ENCODE results near the gene MRPL41. TPM values are rescaled to one million over a fixed set of nuclear protein-coding genes. Genes with fewer than 3 reads are reported as not detected.

Gene MRPL41
- total RNA-seq, 1 donor from 2014 or later = 10.3 TPM

GRCh38 chr9:137579259-137579604 lies 27.6 kb downstream of the MRPL41 start:
- H3K4me1 ChIP-seq = peaks cover 16% of the 10 kb centered on the region
- H3K4me3 Mint-ChIP-seq = peak overlapping the region; percentile 91
- no peak overlapping the region for H3K27ac Mint-ChIP-seq
- no peaks in the 10 kb centered on the region for H3K27me3 ChIP-seq
- H3K9ac ChIP-seq = no peak overlapping the region
- peaks cover 24% of the 10 kb centered on the region for H3K4me1 Mint-ChIP-seq
- H3K4me3 ChIP-seq = peak overlapping the region; percentile 71
- H3K79me2 ChIP-seq (ENCODE audit: low read depth) = peaks cover 34% of the 10 kb centered on the region
- TF ChIP-seq EZH2phosphoT487 (IDR thresholded peaks at IDR 0.05) (no peak), EZH2 (IDR thresholded peaks at IDR 0.05) (no peak), CTCF (IDR thresholded peaks at IDR 0.05) (no peak)
- H3K9me3 ChIP-seq (ENCODE audit: low read depth) = no peaks in the 10 kb centered on the region
- peak overlapping the region; percentile 52 for H2AFZ ChIP-seq (replicated peaks)
- peak overlapping the region; percentile 98 for H3K4me2 ChIP-seq
- peaks cover 15% of the 10 kb centered on the region for H3F3A ChIP-seq (ENCODE audit: low read depth)
- peak overlapping the region; percentile 36 for H3K27ac ChIP-seq
- H3K36me3 ChIP-seq = no peaks in the 10 kb centered on the region
- peaks cover 29% of the 10 kb centered on the region for H3K36me3 Mint-ChIP-seq
- H3K27me3 Mint-ChIP-seq (ENCODE audit: insufficient read depth, low read depth) = peaks cover 12% of the 10 kb centered on the region
- H3K9me3 Mint-ChIP-seq = no peaks in the 10 kb centered on the region
- peaks cover 54% of the 10 kb centered on the region for H4K20me1 ChIP-seq (ENCODE audit: low read depth)
- DNase-seq (ENCODE audit: low spot score) = no peak

DNA sequence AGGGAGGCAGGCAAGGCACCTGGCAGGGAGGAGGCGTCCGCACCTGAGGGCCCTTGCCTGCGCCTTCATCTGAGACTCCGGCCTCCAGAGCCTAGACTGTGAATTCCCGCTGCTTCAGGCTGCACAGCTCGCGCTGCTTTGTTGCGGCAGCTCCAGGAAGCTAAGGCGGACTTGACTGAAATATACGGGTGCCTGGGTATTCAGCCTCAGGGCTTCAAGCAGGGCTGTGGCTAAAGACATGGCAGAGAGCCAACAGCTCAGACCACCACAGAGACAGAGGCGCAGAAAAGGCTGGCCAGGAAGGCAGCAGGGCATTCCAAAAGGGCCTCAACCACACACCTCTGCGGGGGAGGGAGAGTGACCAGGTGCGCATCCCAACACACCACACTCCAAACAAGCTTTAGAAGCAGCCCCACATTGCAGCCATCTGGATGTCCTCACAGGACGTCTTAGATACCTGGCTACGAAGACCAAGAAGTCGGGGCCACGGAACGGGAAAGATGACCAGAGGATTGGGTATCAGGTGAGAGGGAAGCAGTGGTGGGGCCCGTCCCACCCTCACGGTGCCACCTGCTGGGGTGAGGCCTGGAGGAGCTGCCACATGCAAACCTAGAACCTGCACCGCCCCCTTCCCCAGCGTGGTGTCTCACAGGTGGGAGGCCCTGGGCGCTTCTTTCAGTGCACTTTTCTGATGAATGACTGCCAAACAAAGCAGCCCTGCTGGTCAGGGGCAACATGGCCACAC lies 28.7 kb downstream of the MRPL41 start:
- H2AFZ ChIP-seq (replicated peaks) = no peak overlapping the region
- H3K9me3 ChIP-seq (ENCODE audit: low read depth) = no peaks in the 10 kb centered on the region
- no peak for TF ChIP-seq EZH2 (IDR thresholded peaks at IDR 0.05)
- TF ChIP-seq CTCF (IDR thresholded peaks at IDR 0.05) = no peak
- TF ChIP-seq EZH2phosphoT487 (IDR thresholded peaks at IDR 0.05) = no peak
- no peak overlapping the region for H3K27ac Mint-ChIP-seq
- H3K4me1 ChIP-seq = peaks cover 16% of the 10 kb centered on the region
- no peak overlapping the region for H3K9ac ChIP-seq
- peaks cover 31% of the 10 kb centered on the region for H3K79me2 ChIP-seq (ENCODE audit: low read depth)
- H3K27me3 ChIP-seq = no peaks in the 10 kb centered on the region
- peaks cover 24% of the 10 kb centered on the region for H3K36me3 Mint-ChIP-seq
- H4K20me1 ChIP-seq (ENCODE audit: low read depth) = peaks cover 60% of the 10 kb centered on the region
- peaks cover 10% of the 10 kb centered on the region for H3K27me3 Mint-ChIP-seq (ENCODE audit: insufficient read depth, low read depth)
- H3F3A ChIP-seq (ENCODE audit: low read depth) = peaks cover 15% of the 10 kb centered on the region
- no peak overlapping the region for H3K27ac ChIP-seq
- H3K4me1 Mint-ChIP-seq = peaks cover 24% of the 10 kb centered on the region
- no peak overlapping the region for H3K4me3 Mint-ChIP-seq
- no peak overlapping the region for H3K4me3 ChIP-seq
- H3K4me2 ChIP-seq = no peak overlapping the region
- DNase-seq (ENCODE audit: low spot score) = no peak
- no peaks in the 10 kb centered on the region for H3K9me3 Mint-ChIP-seq
- H3K36me3 ChIP-seq = no peaks in the 10 kb centered on the region

- no peaks in the 10 kb centered on the region for H3K36me3 ChIP-seq
- peaks cover 15% of the 10 kb centered on the region for H3F3A ChIP-seq (ENCODE audit: low read depth)
- peaks cover 10% of the 10 kb centered on the region for H3K27me3 Mint-ChIP-seq (ENCODE audit: insufficient read depth, low read depth)
- no peak for DNase-seq (ENCODE audit: low spot score)
- peaks cover 21% of the 10 kb centered on the region for H3K4me1 Mint-ChIP-seq
- peaks cover 60% of the 10 kb centered on the region for H4K20me1 ChIP-seq (ENCODE audit: low read depth)
- H3K27ac Mint-ChIP-seq = no peak overlapping the region
- no peak overlapping the region for H3K4me3 ChIP-seq
- H3K4me3 Mint-ChIP-seq = no peak overlapping the region
- H3K4me1 ChIP-seq = peaks cover 16% of the 10 kb centered on the region
- H3K79me2 ChIP-seq (ENCODE audit: low read depth) = peaks cover 26% of the 10 kb centered on the region
- peaks cover 20% of the 10 kb centered on the region for H3K36me3 Mint-ChIP-seq
- no peak overlapping the region for H2AFZ ChIP-seq (replicated peaks)
- no peaks in the 10 kb centered on the region for H3K27me3 ChIP-seq
- no peak for TF ChIP-seq CTCF (IDR thresholded peaks at IDR 0.05)
- no peak for TF ChIP-seq EZH2phosphoT487 (IDR thresholded peaks at IDR 0.05)
- H3K9ac ChIP-seq = no peak overlapping the region
- H3K9me3 Mint-ChIP-seq = no peaks in the 10 kb centered on the region
- H3K27ac ChIP-seq = no peak overlapping the region
- H3K4me2 ChIP-seq = no peak overlapping the region
- H3K9me3 ChIP-seq (ENCODE audit: low read depth) = no peaks in the 10 kb centered on the region
These were observed 29.3 kb downstream of the MRPL41 start for GRCh38 chr9:137580954-137581322.

Data from neural progenitor cell (in vitro differentiated cells).